Stimulated activated CD8-positive, alpha-beta memory T cell treated with anti-CD3 and anti-CD28 coated beads, Interleukin-4, amount 100 ng/mL, for 4 hours (primary cell): Measurements from ENCODE around the gene GANAB.
A peak's percentile ranks its signal among the peaks of the same experiment; 100 is the strongest.
"Not testable (repeated sequence)": the region's sequence is repeated elsewhere in the genome, so short reads cannot be mapped to it uniquely, and the experiment has no call there.

Experiments used
- DNase-seq, 2 donors: peaks; one replicate each; pipeline ENCODE4 v3.0.0-alpha.2; 2020; ENCODE audit warnings: low read depth in 2 of 2, low spot score in 1 of 2

Gene GANAB

DNA sequence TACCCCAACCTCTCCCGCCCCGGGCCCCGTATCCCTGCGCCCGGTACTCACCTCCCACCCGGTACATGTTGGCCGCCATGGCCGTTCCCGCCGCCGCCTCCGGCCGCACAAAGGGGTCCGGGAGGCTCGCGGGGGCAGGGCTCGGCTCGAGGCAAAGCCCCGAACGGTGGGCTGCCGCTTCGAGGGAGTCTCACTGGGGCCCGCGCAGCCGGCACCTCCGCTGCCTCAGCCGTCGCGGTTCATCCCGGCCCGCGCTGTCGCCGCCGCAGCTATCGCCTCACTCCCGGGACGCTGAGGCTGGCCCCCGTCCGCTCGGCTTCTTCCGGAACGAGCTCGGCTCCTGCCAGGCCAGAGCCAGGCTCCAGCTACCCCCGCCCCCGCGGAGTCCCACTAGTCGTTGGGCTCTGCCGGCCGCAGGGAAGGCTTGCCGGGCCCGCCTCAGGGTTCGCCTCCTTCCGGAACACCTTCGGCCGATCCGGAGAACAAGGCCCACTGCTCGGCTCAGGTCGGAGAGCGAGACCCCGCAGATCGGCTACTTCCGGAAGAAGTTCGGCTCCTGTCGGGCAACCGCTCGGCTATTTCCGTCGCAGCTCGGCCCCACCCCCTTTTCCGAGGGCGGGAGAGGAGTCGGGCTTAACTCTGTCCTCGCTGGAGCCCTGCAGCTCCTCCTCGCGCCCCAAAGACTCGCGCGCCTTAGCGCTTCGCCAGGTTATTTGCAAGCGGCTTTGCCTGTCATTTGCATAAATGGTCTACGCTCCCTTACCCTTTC is 44.9 kb downstream of the GANAB start, which contains the start of gene MTA2:
Gene MTA2, minus strand, starts transcription at position 494 of the 769 bp plus-strand sequence. Its CDS starts 415 bp downstream, at position 79.
- peak; percentile 98 to 99 for DNase-seq

DNA sequence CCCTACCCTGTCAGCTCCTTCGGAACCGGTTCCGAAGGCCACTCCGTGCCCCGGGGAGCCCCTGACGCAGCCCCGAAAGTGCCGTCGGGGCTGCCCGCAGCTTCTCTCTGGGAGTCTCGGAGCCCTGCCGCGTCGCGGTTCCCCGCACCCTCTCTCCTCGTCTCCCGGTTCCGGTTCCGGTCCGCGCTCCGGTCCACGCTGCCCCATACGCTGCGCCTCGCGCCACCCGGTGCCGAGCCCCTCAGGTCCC is 45.4 kb downstream of the GANAB start:
- DNase-seq = peak in 1 of 2 donors; percentile 9

DNA sequence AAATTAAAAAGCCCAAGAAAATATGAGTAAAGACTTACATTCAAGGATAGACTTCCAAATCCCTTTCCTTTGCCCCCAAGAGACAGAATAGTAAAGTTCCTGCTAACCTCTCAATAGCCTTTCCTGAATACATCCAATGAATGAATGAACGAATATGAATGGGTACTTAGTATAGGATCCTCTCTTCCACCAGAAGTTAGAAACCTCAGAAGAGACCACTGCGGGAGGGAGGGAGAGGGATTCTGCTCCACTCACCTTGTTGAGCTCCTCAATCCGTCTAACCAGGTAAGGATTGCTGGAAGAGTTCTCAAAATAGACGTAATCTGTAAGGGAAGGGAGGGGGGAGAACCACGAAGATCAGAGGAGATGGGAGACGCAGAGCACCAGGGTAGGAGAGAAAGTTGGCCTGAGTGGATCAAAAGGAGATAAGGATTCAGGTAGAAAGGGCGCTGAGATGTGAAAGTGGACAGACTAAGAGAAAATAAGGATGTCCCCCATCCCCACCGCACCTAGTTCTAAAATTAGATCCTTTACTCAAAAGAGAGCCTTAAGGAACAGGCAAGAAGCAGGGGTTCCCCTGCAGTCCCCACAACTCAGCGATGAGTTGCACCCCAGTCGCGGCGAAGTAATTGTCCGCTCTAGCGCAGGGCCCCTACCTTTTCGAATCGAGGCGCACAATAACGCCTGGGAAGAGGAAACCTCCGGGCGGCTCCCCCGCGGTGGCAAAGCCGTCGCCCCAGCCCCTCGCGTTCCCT is 45.9 kb downstream of the GANAB start:
- no peak for DNase-seq

DNA sequence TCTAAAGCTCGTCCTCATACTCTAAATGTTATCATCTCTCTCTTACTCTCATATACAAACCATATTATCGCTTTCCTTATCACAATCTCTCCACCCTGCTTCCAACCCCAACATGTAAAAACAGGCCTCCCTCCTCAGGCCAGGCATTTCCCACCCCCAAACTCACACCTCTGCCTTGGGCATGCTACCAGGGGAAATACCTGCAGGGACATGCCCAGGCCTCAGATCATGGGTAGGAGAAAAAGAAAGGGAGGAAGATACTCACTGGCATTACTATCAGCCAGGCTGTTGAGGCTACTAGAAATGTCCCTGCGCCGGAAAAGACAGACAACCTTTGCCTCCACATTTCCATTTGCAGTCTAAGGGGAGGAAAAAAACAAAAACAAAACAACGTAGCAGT is 46.5 kb downstream of the GANAB start:
- no peak for DNase-seq

DNA sequence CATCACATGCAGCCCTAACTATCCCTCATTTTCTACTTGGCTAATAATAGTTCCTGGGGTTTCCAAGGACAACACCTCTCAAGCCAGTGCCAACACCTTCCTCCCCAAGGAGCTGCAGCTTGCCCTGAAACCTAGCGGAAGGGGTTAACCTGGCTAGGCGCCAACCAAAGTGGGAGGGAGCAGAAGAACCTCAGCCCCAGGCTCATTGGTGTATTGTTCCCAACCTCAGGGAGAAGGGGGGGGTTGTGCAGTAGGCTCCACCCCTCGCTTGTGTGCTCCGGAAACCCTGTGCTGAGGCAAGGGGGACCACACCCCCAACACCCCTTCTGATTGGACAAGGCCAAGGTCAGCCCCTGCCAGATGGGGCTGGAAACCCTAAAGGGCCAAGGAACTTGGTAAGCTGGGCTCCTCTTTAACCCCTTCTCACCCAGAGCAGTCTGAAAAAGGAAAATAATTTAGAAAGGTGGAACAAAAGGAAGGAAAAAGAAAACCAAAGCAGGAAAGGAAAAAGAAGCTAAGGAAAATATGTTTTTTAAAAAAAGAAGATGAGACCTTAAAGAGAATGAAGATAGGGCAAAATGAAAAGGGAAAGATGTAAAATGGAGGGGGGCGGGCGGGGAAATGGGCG is 47.2 kb downstream of the GANAB start:
- DNase-seq = peak; percentile 87 to 90

DNA sequence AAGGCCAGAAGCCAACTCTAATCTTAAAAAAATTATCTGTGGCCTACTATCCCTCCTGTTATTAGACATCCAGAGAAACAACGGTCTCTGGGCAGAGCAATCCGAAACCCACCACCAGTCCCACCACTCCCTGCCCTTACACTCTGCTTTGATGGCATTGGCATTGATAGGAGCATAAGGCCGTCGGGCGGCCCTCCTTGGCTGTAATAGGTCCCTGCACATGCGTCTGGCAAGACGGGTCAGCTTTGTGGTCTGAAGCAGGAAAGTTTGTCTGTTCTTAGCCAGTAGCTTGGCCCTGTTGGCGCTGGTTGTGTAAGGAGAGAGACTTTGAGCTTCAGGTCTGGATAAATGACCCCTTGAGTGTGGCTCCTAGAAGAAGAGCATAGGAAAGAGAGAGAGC is 51.3 kb downstream of the GANAB start:
- DNase-seq = no peak

DNA sequence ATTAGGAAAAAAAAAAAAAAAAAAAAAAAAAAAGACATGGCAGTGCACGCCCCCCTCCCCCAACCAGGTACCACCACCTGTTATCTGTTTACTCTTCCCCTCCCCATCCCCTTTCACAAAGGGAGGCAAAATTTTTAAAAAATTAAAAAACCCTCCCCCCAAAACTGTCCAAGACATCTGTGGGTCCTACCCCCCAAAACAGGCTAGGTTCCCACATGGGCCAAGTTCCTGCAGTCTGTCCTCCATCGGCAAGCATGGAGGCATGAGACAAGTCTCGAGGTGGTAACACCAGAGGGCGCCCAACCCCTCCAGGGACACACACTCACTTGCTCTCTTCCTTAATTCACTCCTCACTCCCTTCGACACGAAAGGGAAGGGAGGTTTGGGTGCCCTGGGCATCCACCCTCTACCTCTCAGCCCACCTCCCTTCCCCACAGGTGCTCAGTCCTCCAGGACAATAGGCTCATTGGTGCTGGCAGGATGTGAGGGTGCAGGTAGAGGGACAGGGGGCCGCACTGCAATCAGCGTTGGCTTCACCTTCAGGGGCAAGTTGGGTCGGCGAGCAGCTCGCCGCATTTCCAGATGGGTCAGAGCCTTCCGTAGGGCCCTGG is 52.9 kb downstream of the GANAB start:
- DNase-seq = peak; percentile 58 to 66

DNA sequence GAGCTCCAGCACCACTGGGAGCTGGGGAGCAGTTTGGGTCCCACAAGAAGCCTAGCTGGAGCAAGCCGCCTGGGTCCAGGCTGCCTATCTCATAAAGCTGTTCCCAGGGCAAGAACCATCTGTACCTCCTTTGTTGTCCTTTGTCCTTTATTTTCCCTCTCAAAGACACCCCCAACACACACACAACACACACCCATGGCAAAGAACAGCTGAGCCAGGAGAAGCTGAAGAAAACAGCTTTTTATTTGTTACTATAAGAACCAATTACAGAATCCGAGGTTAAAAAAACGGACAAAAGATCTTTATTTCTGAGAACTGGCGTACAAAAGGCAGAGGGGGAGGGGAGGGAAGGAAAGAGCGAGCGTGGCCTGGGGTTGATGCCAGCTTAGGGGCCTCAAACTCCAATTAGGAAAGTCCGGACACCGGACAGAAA is 53.4 kb downstream of the GANAB start:
- DNase-seq = no peak

DNA sequence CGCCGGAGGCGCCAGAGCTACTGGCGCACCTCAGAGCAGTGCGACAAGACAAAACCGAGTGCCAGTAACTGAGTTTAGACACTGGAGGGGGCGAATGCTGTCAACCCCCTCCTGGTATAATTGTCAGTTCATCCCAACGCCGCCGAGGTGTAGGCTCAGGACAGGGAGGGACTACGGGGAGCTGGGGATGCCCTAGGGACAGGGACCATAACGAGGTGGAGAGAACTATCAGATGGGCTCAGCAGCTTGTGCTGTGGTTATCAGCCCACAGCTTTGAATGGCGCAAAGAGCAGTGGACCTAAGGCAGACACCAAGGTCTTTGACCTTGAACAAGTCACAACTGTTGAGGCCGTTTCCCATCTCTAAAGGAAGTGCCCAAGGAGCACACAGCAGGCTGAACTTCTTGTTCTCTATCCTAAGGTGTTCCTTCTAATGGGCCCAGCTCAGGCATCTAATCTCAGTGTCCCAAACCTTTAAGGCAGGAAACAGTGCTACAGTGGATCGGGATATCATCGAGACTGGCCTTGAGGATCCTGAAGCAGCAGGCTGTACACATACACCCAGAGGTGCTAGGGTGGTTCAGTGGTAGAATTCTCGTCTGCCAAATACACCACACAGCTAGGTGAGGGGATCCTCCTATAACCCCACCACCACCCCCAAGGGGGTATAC is 54.1 kb downstream of the GANAB start:
- DNase-seq = no peak

DNA sequence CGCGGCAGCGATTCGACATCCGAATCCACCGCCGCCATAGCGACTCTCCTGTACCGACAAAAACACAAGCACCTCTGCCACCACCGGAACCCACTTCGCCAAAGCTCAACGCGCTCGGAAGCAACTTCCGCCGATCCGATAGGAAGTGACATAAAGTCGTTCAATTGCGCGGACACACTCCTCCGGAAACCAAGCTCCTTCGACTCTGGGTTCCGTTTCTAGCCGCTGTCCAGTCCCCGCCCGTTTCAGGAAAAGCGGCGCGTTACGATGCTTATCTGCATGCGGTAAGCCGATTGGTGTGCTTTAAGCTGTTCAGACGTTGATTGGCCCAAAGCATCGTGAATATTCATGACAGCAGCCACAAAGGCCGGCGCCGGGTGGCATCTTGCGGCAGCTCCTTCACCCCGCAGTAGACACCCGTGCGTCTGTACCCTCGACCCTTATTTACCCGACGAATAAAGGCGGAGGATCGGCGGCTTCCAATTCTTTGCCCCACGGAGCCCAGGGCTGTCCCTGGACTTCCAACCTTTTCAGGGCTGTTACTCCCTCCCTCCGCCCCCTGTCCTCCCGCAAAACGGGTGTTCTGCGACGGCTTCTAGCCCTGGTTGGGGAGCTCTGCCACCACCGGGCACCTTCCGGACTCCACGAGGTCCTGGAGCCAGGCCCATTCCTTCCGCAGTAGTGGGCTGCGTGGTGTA is 54.8 kb downstream of the GANAB start, which contains the start of gene TUT1:
Gene TUT1, minus strand, starts transcription at position 76 of the 698 bp plus-strand sequence. Its CDS starts 38 bp downstream, at position 38.
- peak; percentile 89 to 90 for DNase-seq

DNA sequence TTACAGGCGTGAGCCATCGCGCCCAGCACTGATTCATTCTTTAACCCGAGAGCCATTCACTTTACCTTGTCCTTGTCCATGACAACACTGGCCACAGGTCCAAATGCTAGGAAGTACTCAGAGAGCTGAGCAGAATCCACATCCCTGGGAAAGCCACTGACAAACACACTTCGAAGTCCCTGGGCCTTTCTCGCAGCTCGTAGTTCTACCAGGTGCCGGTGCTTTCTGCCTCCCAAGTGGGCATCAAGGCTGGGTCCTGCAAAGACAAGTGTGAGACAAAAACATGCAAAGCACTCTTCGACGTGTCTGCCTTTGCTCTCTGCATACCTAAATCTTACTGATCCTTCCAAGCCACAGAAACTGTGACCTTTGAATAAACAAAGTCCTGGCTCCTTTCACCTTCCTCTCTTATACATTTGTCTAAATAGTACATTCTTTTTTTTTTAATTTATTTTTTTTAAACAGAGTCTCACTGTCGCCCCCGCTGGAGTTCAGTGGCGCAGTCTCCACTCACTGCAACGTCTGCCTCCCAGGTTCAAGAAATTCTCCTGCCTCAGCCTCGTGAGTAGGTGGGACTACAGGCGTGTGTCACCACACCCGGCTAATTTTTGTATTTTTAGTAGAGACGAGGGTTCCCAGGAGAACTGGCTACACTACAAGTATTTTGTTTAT is 57.3 kb downstream of the GANAB start:
- DNase-seq = no peak

DNA sequence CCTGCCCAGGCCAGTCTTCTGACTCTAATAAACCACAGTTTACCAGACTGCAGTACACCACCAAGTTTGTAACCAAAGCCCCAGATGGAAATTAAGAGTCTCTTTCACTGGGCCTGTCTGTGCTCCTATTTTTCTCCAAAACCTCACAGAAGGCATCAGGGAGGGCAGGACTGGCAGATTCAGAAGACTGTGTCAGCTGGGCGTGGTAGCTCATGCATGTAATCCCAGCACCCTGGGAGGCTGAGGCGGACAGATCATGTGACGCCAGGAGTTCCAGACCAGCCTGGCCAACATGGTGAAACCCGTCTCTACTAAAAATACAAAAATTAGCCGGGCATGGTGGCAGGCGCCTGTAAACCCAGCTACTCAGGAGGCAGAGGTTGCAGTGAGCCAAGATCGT is 61.1 kb downstream of the GANAB start:
- DNase-seq = not testable (repeated sequence)

DNA sequence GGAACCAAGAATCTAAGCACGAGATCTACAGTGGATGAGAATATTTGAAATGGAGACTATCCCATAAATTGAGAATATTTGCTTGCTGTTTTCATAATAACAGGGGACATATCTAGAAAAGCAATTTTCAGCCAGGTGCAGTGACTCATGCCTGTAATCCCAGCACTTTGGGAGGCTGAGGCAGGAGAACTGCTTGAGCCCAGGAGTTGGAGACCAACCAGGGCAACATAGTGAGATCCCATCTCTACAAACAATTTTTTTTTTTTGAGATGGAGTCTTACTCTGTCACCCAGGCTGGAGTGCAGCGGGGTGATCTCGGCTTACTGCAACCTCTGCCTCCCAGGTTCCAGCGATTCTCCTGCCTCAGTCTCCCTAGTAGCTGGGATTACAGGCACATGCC is 64.7 kb downstream of the GANAB start:
- not testable (repeated sequence) for DNase-seq

DNA sequence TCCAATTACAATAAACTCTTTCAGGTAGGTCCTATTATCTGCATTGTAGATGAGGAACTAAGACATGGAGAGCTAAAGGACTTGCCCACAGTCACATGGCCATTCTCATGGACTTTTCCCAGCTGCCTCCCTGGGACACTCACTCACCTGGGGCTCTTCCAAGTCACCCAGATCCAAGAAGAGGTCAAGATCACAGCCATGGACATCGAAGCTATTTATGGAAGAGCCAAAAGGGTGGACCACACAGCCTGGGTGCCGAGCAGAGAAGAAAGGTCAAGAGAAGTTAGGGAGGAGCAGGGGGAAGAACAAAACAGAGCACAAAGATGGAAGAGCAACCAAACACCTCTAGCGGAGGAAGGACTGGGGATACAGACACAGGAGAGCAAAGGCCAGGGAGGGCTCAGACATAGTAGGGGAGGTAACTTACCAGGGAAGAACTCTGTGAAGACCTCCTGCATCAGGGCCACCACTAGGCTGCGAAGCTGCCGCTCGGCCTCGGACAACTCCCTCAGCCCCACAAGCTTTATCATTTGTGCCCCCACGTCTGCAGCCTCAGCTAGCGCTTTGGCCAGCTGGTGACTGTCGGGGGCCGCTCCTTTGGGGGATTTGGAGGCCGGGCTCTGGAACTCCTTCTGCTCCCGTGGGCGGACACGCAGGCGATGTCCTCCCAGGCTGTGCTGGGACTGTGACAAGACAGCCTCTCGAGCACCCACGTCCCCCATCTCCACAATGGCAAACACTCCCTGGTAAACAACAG is 65.3 kb downstream of the GANAB start:
- no peak for DNase-seq

DNA sequence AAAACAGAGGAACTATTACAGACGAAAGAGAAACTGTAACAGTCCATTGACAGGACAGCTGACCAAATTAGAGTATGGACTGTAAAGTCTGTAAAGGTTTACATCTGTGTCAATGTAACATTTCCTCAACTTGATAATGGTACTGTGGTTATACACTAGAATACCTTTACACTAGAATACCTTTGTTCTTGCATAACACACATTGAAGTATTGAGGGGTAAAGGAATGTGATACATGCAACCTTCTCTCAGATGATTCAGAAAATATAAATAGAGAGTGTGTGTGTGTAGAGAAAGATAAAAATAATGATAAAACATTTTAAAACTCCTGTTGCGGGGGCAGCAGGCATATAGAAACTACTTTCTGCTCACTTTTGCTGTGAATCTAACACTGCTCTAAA is 67.2 kb downstream of the GANAB start:
- DNase-seq = no peak

DNA sequence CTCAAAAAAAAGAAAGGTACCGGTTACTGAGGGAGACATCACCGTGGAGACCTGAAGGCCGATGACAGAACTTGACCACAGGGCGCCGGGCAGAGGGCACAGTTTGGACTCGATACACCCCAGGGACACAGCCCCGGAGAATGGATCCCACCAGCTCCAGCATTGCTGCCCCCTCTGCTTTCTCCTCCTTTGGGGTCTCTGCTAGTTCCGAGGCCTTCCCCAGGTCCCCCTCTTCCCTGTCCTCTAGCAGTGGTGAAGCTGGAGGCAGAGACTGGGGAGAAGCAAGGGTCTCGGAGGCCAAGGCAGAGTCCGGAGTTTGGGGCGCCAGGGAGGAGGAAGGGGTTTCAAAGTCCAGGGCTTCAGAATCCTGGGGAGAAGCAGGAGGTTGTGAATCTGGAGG is 67.9 kb downstream of the GANAB start:
- no peak for DNase-seq

DNA sequence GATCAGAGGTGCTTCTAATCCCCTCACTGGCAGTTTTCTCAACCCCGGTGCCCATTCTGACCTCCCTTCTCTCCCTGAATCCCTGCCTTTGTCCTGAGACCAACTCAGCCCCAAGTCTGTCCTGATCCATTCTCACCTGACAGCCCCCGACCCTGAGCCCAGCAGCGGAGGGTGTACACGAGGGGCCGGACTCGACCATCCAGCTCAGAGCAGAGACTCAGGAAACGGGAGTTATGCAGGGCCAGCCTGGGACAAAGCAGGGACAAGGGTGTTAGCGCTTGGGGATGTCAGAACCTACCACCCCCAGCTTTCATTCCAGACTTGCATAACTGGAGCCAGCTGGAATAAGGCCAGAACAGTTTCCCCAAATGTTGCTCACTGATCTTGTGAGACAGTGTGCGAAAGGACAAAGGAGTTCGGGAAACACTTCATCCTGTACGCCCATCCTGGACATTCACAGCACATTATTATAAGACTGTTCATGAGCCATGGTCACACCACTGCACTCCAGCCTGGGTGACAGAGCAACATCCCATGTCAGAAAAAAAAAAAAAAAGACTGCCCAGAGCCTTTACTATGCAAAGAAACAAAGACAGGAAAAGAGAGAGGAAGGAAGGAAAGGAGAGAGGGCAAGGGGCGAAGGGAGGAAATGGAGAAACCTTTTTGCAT is 69.2 kb downstream of the GANAB start:
- no peak for DNase-seq

DNA sequence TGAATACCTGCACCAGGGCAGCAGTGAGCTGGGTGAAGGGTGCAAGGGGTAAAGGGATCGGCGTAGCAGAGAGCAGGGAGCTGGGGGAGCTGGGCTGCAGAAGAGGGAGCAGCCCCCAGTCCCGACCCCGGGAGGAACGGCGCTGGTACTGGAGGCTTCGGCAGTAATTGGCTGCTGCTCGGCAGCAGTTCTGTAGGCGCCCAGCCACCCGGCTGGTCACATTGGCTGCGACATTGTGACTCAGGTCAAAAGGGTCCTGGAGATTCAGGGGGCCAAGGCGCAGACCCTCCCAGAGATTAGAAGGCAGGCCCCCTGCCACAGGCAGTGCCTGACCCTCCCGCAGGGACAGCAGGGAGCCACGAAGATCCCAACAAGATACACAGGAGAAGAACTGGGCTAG is 70.6 kb downstream of the GANAB start:
- no peak for DNase-seq

DNA sequence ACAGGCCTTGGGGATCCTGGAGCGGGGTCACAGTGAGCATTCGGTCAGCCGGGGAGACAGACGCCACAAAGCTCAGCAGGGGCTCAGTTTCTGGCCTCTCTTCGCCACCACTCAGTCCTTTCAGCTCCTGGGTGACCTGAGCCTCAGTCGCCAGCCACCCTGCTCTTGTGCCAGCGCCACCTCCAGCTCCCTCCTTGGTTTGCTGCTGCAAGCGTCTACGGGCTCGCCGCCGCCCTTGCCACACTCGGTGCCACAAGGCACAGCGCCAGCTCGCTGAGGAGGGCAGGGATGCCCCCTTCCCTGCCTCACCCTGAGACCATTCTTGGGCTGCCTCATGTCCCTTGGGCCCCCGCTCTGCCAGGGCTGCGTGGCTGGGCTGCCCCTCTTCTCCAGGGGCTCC is 71.3 kb downstream of the GANAB start:
- DNase-seq = no peak
